Measurements from ENCODE around the gene MAP7D2. TPM values are rescaled to one million over a fixed set of nuclear protein-coding genes. Genes with fewer than 3 reads are reported as not detected.

MAP7D2 gene
- total and polyA plus RNA-seq, 9 of the 15 experiments (the other 6 are each of a cell fraction or from before 2014, with no cell fraction given): 0.01 to 0.04 (median 0.03) TPM; not detected in 4

- TF ChIP-seq, protein P1, sequence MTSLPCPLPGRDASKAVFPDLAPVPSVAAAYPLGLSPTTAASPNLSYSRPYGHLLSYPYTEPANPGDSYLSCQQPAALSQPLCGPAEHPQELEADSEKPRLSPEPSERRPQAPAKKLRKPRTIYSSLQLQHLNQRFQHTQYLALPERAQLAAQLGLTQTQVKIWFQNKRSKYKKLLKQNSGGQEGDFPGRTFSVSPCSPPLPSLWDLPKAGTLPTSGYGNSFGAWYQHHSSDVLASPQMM (CRISPR knock-in tag; IDR thresholded peaks at IDR 0.05): no peak
- TF ChIP-seq CLOCK (CRISPR knock-in tag; IDR thresholded peaks at IDR 0.05; ENCODE audit: borderline replicate concordance) (no peak), ETV6 (IDR thresholded peaks at IDR 0.05; ENCODE audit: borderline replicate concordance in 1 of 2, low read depth in 2 of 2, low read length in 1 of 2) (no peak), ETV6 (CRISPR knock-in tag; IDR thresholded peaks at IDR 0.05; ENCODE audit: borderline replicate concordance) (no peak), ARID2 (IDR thresholded peaks at IDR 0.05) (no peak), MCM2 (IDR thresholded peaks at IDR 0.05; ENCODE audit: low read depth) (no peak), ZNF146 (CRISPR knock-in tag; IDR thresholded peaks at IDR 0.05; ENCODE audit: unreplicated experiment) (no peak), NRF1 (conservative IDR thresholded peaks at IDR 0.05 in 1 of 2, IDR thresholded peaks at IDR 0.05 in 1 of 2) (no peak), SOX6 (IDR thresholded peaks at IDR 0.05) (no peak), ZNF384 (IDR thresholded peaks at IDR 0.05; ENCODE audit: low read depth, low read length) (peak; percentile 84)
- TF ChIP-seq, protein P2, sequence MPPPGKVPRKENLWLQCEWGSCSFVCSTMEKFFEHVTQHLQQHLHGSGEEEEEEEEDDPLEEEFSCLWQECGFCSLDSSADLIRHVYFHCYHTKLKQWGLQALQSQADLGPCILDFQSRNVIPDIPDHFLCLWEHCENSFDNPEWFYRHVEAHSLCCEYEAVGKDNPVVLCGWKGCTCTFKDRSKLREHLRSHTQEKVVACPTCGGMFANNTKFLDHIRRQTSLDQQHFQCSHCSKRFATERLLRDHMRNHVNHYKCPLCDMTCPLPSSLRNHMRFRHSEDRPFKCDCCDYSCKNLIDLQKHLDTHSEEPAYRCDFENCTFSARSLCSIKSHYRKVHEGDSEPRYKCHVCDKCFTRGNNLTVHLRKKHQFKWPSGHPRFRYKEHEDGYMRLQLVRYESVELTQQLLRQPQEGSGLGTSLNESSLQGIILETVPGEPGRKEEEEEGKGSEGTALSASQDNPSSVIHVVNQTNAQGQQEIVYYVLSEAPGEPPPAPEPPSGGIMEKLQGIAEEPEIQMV (tag; conservative IDR thresholded peaks at IDR 0.05; ENCODE audit: low read depth): no peak
- TF ChIP-seq, protein P3, sequence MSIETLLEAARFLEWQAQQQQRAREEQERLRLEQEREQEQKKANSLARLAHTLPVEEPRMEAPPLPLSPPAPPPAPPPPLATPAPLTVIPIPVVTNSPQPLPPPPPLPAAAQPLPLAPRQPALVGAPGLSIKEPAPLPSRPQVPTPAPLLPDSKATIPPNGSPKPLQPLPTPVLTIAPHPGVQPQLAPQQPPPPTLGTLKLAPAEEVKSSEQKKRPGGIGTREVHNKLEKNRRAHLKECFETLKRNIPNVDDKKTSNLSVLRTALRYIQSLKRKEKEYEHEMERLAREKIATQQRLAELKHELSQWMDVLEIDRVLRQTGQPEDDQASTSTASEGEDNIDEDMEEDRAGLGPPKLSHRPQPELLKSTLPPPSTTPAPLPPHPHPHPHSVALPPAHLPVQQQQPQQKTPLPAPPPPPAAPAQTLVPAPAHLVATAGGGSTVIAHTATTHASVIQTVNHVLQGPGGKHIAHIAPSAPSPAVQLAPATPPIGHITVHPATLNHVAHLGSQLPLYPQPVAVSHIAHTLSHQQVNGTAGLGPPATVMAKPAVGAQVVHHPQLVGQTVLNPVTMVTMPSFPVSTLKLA (conservative IDR thresholded peaks at IDR 0.05): peak in 1 of 2 experiments; percentile 39; a peak in 1 of 4 replicates
These were observed 12.0 kb upstream of the MAP7D2 start (continued) for GRCh38 chrX:20128670-20129069.
